Muscle of back (tissue), 11 donors: ENCODE data around the gene BTBD17. TPM values are rescaled to one million over a fixed set of nuclear protein-coding genes. Genes with fewer than 3 reads are reported as not detected.

ENCODE experiments used
- DNase-seq, 3 donors: peaks; one replicate each; pipeline versions ENCODE4 v3.0.0 to v3.0.0-alpha.2; 2013
- polyA plus RNA-seq, 10 donors: library from polyadenylated mRNA; unstranded; fragments of 120-200 nt; gene quantifications; one replicate each; pipeline ENCODE4 v1.2.1, GENCODE V29; 2013; ENCODE audit not compliant: insufficient read length in 10 of 10

The BTBD17 gene
- polyA plus RNA-seq, 10 donors: 0.09 to 0.24 (median 0.15) TPM; not detected in 2

DNA sequence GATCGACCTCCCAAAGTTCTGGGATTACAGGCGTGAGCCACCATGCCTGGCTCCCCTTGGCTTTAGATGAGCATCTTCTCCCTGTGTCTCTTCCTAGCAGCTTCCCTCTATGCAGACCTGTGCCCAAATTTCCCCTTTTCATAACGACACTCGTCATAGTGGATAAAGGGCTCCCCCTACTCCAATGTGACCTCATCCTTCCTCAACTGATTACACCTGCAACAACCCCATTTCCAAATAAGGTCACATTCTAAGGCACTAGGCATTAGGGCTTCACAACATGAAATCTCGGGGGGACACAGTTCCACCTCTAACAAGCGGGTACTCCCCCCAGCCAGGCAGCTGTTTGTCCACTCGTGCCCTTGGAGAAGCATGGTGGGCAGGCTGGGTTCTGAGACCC is 25.4 kb downstream of the BTBD17 start:
- no peak for DNase-seq

DNA sequence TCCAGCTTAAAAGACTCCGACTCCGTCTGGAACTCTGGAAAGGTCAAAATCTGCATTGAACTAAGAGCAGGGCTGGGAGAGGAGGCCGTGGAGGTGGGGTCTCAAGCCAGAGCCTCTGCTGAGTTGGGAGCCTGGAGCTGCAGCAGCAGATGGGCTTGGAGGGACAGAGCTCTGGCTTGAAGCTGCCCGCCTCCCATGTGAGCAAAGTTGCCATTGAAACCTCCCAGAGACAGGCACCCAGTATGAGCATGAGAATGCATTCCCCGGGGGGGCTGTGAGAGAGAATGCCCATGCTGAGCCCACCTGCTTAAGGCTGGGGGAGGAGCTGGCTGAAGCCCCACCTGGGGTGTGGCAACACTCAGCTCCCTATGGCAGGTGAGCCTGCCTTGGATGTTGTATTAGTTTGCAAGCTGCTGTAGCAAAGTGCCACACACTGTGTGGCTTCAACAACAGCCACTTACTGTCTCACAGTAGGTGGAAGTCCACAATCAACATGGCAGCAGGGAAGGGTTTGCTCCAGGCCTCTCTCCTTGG is 26.1 kb downstream of the BTBD17 start:
- DNase-seq: no peak

DNA sequence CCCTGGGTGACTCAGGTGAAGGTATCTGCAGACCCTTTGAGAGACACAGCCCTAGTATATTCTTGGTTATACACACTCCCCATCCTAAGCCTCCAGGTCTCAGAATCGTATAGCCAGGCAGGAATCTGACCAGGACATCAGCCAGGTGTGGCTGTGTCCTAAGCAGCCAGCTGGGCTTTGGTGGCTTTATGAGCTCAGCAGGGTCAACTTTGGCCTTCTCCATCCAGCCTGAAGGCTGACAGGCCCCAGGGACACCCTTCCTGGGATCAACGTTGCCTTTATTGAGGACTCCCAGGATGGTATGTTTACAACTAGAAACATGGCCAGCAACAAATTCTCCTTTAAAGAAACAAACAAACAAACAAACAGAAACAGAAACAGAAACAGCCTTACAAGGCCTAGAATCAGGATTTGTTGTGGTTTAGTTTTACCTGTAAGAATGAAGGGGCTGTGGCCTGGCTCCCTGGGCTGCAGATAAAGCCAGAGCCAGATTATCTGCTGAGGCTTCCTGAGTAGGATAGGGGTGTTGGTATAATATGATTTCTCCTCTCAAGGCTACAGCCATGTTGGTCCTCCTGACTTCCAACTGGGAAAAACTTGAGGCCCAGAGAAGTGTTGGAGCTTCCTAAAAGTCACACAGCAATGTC is 27.2 kb downstream of the BTBD17 start:
- DNase-seq: no peak

DNA sequence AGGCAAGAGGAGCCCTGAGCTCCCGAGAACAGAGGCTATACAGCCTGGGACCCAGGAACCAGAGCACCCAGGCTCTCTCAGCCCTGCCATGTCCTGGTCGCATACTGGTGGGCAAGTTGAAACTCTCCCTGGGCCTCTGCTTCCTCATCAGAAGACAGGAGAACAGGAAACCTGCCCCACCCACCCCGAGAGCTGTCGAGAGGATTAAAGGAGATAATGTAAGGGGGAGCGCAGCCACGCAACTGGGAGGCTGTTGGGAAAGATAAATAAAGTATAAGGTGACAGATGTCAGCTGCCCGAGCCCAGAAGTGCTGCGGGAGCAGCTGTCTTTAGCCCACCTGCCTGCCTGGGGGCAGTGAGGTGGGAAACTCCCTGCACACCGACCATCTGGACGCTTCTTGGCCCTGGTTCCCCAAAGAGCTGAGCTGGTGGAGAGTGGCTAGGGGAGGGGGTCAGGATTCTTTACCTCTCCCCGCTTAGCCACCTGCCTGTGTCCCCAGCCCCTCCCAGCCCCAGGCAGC is 28.8 kb downstream of the BTBD17 start:
- DNase-seq: peak in 1 of 3 donors; percentile 29

DNA sequence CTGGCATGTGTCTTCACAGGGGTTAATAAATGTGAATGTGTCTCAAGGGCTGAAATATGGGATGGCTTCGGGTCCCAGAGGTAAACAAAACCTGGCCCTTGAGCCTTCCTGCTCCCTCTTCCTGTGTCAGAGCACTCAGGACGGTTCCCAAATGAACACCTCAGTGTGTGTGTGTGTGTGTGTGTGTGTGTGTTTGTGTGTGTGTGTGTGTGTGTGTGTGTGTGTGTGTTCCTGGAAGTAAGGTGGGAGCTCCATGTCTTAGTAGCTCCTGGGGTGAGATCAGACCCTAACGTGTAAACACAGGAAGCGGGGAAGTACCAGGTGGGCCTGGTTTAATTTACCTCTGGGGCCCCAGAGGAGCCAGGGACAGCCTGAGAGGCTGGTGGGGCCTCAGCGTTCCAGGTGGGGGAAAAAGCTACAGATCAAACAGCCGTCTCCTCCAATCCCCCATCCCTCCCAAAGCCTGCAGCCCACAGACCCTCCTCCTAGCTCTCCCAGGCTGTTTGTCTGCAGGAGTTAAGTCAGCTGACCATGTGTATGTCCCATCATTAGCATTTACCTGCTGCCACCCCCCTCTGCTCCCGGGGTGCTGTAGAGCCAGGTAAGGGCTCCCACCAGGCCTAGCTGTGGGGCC is 29.5 kb downstream of the BTBD17 start:
- no peak for DNase-seq

DNA sequence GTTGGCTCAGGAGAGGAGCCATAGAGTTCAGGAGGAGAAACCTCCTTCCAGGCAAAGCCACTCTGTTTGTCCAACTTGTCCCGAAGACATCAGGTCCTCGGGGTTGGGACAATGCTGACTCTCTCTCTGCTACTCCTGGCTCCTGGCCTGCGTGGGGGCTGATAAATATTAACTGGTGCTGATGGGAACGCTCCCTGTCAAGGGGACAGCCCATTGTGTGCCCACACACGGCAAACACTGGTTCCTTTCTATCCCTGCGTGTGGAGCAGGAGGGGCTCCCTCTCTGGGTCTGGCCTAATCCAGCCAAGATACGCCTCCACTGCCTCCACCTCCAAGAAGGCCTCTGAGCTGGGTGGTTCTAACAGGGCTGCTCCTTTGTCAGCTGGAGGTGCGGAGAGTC is 31.2 kb downstream of the BTBD17 start:
- no peak for DNase-seq

DNA sequence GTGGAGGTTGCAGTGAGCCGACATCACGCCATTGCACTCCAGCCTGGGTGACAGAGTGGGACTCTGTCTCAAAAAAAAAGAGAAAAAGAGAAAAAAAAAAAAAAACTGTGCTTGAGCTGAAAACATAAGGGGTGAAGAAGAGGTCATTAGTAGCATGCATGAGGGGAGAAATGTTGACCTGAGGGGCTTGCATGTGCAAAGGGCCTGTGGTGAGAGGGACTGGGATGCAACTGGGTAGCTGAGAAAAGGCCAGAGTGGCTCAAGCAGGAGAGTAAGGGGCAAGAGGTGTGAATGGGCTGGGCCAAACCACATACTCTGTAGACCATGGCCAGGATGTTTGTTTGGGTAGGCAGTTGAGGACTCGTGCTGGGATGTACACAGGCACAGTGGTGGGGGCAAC is 32.3 kb downstream of the BTBD17 start:
- no peak for DNase-seq

DNA sequence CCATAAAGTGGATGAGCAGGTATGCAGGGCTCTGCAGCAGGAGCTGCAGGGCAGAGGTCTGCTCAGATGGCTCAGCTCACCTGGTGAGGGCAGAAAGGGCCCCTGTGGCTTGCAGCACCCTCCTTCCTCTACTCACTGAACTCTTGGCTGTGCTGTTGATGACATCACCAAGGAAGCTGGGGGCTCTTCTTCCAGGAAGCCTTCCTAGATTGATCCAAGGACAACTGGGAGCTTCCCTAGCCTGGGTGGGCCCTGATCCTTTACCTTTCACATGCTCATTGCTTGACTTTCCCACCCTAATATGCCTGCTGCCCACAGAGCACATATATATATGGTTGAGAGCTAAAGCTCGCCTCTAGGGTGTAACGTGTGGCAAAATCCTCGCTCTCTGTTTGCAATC is 33.2 kb downstream of the BTBD17 start:
- DNase-seq: no peak

DNA sequence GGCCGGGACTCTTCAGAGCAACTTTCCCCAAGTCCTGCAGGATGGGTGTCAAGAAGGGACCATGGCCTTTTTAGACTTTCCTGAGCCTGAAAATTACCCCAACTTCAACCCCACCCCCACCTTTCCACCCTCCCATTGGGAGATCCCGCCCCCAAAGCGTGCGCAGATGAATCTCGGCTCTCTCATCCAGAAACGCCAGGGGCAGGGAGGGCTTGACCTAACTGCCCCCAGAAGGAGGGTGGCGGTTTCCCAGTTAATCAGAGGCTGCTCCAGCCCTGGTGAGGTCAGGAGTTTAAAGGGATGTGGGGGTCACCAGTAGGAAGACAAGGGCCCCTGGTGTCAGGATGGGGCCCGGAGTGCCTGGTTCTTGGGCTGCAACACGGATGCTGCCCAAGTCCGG is 35.2 kb downstream of the BTBD17 start:
- DNase-seq: no peak

DNA sequence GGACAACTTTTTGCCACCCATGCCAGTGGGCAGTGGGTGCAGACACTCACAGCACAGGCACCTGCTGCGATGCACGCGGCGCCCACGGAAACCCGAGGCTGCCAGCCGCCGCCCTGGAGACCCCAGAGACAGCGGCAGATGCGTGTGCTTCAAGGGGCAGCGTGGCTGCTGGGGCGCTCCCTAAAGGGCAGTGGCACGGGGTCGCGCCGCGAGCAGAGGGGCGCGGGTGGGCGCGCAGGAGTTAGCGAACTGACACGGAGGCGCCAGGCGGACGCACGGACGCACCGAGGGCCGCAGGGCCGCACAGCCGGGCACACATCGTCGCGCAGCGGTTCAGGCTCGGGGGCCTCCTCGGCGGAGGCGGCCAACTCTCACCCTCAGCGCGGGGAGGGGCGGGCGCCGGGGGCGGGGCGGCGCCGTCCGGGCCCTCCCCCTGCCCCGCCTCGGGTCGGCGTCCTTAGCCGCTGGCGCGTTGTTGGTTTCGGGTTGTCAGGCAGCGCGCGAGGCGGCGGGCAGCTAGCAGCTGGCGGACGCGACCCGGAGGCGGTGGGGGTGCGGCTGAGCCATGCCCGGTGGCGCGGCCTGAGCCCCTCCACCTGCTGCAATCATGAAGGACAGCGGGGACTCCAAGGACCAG is 35.8 kb downstream of the BTBD17 start, which contains the start of gene KIF19:
KIF19 (plus strand) TSS at position 484 of the 637 bp plus-strand sequence; CDS start at position 608, 124 bp downstream.
- DNase-seq: peak; percentile 27 to 66 (median 38)

DNA sequence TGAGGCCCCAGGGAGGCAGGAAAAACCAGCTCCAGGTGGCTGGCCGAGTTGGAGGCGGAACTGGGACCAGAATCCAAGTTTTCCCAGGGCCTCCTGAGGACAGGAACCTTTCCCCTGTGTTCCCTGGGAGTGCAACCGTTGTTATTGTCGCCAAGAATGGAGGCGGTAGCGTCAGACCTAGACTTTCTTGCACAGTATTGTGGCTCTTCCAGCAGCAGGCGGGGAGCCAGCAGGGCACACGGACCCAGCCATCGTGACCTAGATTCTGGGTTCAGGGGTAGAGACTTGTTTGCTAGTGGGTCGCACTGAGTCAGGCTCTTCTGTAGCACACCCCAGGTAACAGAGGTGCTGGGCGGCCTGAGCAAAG is 36.3 kb downstream of the BTBD17 start:
- DNase-seq: no peak

DNA sequence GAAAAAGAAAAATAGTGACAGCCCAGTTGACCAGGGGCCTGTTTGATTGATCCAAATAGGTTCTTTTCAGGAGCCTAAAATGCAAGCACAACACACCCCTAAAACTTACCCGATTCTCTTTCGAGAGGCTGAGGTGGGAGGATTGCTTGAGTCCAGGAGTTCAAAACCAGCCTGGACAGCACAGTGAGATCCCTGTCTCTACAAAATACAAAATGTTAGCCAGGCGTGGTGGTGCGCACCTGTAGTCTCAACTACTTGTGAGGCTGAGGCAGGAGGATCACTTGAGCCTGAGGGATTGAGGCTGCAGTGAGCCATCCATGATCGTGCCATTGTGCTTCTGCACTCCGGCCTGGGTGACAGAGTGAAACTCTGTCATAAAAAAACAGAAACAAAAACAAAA is 37.1 kb downstream of the BTBD17 start:
- no peak for DNase-seq

DNA sequence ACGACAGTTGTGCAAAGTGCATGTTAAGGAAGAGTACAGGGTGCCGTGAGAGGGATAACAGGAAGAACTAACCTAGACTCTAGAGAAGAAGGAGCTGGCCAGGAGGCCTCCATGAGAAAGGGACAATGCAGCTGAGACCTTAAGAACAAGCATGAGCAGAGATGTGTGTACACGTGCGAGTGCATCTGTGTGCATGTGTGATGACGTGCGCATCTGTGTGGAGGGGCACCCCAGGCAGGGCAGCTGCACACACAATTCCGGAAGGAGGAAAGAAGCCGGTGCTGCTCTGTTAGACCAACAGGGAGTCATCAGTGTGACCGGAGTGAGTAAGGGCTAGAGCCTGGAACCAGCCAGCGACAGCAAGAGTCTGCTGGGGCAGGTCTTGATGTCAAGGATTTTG is 43.3 kb downstream of the BTBD17 start:
- no peak for DNase-seq

DNA sequence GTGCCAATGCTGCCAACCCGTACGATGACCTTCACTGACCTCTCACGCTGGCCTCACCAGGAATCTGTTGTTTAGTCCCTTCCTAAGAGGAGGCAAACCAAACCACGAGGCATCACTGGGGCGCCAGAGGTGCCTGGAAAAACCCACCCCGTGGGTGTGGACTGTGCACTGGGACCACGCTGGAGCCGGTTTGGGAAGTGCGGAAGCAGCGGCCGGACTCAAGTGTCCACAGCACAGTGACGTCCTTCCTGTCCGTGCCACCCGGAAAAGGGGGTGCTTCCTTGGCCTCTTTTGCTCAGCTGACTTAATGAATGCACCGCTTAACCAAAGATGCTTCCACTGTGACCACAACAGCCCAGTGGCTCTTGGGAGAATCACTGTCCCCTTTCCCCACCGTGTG is 44.6 kb downstream of the BTBD17 start:
- no peak for DNase-seq

DNA sequence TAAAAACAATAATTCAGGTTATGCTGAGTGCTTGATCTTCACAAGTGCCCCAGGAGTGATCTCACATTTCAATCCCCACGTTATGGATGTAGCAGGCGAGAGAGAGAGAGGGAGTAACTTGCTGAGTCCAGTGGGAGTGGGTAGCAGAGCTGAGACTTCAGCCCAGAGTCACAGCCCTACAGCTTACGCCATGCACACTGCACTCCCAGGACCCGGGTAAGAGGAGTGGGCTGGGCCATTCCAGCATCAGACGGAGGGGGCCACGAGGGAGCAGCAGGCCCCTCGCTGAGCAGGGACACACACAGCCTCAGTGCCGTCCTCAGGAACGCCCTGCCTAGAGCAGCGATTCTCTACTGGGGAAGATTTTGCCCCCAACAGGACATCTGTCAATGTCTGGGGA is 45.4 kb downstream of the BTBD17 start:
- DNase-seq: no peak

DNA sequence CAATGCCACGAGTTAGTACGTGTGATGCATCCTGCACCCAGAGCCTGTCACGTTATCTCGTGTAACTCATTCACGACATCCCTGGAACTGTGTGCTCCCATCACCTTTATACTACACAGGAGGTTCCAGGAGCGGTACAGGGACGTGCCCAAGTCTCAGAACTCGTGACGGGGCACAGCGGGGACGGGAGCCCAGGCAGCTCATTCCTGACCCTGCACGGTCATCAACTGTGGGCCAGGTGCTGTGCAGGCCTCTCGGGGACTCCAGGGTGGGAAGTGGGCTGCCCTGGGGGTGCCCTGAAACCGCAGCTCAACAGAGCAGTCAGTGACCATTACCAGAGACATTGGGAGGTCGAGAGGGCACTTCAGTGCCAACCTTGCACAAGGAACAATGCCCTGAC is 46.8 kb downstream of the BTBD17 start:
- DNase-seq: no peak

DNA sequence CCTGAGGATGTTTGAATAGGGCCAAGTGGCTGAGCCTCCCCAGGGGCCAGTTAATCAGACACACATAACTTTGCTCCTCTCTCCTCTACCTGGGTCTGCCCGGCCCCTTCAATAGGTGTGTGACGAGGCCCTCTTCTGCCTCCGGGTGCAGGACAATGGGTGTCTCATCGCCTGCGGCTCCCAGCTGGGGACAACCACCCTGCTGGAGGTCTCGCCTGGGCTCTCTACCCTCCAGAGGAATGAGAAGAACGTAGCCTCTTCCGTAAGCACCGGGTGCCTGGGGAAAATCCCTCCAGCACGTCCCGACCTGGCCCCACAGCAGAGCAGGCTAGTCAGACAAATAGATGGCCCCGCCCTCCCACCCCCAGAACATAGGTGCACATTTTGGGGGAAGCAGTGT is 51.8 kb downstream of the BTBD17 start:
- no peak for DNase-seq

DNA sequence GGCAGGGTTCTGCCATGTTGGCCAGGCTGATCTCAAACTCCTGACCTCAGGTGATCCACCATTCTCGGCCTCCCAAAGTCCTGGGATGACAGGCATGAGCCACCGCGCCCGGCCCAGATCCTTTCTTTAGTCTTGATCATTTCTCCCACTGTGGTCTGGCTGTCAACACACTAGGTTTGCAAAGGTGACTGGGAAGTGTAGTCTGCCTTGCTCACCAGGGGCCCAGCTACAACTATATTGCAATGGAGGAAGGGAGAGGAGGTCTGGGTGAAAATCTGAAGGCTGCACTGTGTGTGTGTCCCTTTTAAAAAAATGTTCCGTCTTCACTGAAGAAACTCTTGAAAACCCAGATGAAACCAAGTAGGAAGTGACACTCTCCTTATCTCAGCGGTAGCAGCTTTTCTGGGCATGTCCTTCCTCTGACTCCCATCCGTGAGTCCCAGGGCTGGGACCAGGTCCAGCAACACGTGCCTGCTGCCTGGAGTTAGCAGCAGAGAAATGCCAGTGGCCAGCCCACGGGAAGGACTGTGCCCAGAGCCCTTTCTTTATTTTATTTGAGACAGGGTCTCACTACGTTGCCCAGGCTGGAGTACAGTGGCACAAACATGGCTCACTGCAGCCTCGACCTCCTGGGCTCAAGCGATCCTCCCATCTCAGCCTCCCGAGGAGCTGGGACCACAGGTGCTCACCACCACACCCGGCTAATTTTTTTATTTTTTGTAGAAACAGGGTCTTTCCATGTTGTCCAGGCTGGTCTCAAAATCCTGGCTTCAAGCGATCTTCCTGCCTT is 53.5 kb downstream of the BTBD17 start:
- DNase-seq: no peak
